ENCODE results near the gene KRT4.
"Not testable (repeated sequence)": the region's sequence is repeated elsewhere in the genome, so short reads cannot be mapped to it uniquely, and the experiment has no call there.

KRT4 gene

DNA sequence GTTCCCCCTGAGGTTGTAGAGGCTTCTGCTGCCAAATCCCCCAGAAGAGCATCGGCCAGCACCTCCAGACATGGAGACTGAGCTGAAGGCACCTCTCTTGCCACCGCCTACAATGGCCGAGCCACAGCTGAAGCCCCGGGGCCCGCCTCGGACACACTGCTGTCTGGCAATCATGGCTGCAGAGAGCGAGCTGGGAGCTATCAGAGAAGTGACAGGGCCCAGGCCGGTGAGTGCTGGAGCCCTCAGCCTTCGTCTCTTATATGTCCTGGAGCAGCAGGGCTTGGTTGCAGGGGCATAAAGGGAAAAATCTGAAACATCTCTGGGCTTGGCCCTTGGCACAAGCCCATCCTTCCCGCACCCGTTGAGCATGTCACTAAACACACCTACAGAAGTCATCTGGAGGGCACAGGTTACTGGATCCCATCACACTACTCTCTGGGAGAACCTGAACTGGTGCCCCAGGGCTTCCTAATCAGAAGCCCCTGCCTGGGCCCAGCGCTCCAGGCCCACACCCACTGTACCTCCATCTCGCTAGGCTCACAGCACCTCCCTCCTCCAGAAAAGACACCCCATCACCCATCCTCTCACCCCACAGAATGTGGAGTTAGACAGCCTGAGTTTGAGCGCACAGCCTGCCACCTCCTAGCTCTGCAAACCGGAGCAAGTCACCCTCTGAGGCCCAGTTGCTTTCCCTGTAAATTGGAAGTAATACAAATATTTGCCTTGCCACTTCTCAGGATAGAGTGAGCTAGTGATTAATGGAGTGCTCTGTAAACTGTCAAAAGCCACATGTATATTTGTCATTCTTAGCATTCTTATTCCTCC lies at the start of gene KRT4:
TSS of gene KRT4 (minus strand) at position 232 of the 825 bp plus-strand sequence. CDS start at position 174, 58 bp downstream.
- POLR2A ChIA-PET = no interaction called here
- CTCF ChIA-PET = interaction anchor here (1.4 to 1.5 kb wide), 2 partner anchors 71 to 167 kb away, joined by 3 read pairs; no protein-coding TSS in a partner anchor
- DNase-seq (ENCODE audit: extremely low spot score) = no peak
- TF ChIP-seq, protein P1, sequence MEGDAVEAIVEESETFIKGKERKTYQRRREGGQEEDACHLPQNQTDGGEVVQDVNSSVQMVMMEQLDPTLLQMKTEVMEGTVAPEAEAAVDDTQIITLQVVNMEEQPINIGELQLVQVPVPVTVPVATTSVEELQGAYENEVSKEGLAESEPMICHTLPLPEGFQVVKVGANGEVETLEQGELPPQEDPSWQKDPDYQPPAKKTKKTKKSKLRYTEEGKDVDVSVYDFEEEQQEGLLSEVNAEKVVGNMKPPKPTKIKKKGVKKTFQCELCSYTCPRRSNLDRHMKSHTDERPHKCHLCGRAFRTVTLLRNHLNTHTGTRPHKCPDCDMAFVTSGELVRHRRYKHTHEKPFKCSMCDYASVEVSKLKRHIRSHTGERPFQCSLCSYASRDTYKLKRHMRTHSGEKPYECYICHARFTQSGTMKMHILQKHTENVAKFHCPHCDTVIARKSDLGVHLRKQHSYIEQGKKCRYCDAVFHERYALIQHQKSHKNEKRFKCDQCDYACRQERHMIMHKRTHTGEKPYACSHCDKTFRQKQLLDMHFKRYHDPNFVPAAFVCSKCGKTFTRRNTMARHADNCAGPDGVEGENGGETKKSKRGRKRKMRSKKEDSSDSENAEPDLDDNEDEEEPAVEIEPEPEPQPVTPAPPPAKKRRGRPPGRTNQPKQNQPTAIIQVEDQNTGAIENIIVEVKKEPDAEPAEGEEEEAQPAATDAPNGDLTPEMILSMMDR (IDR thresholded peaks at IDR 0.05; ENCODE audit: control extremely low read depth, extremely low read depth, low read depth, missing control alignments) = no peak

DNA sequence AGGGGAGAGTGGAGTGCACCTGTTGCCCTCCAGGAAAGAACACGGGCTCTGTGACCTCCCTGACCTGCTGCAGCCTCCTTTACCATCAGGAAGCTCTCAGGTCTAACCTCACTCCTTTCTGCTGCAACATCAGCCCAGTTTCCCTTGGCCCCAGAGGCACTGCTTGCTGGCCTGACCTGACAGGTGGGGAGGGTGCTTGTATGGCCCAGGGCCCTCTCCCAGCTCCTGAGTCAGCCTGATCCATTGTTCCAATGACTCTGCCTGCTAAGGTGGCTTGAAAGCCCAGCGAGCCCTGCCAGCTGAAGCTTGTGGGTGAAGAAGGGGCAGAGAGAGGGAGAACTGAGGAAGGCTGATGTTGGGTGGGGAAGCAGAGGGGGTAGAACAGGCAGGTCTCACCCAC lies 48.1 kb upstream of the KRT4 start:
- ChIA-PET CTCF (interaction anchor here (1.0 to 2.0 kb wide), 3 partner anchors 9 to 23 kb away, joined by 4 to 7 read pairs (median 7); no protein-coding TSS in a partner anchor), POLR2A (no interaction called here)
- DNase-seq (ENCODE audit: extremely low spot score) = no peak
- TF ChIP-seq, protein P1 (IDR thresholded peaks at IDR 0.05; ENCODE audit: control extremely low read depth, extremely low read depth, low read depth, missing control alignments) = no peak

DNA sequence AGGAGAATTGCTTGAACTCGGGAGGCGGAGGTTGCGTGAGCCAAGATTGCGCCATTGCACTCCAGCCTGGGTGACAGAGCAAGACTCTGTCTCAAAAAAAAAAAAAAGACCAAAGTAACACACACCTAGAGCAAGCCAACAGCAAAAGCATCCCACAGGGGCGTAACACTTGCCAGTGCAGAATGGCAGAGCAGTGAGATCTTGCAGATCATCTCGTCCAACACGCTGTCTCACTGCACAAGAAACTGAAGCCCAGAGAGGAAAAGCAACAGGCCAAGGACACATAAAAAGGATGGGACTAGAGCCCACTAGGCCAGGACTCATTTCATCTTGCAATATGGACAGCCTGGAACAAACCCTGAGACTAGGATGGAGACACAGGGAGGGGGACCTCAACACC lies 47.6 kb upstream of the KRT4 start:
- TF ChIP-seq, protein P1 (IDR thresholded peaks at IDR 0.05; ENCODE audit: control extremely low read depth, extremely low read depth, low read depth, missing control alignments) = no peak
- CTCF ChIA-PET = interaction anchor here (1.0 to 2.0 kb wide), 3 partner anchors 9 to 23 kb away, joined by 4 to 7 read pairs (median 7); no protein-coding TSS in a partner anchor
- POLR2A ChIA-PET = no interaction called here
- no peak for DNase-seq (ENCODE audit: extremely low spot score)

DNA sequence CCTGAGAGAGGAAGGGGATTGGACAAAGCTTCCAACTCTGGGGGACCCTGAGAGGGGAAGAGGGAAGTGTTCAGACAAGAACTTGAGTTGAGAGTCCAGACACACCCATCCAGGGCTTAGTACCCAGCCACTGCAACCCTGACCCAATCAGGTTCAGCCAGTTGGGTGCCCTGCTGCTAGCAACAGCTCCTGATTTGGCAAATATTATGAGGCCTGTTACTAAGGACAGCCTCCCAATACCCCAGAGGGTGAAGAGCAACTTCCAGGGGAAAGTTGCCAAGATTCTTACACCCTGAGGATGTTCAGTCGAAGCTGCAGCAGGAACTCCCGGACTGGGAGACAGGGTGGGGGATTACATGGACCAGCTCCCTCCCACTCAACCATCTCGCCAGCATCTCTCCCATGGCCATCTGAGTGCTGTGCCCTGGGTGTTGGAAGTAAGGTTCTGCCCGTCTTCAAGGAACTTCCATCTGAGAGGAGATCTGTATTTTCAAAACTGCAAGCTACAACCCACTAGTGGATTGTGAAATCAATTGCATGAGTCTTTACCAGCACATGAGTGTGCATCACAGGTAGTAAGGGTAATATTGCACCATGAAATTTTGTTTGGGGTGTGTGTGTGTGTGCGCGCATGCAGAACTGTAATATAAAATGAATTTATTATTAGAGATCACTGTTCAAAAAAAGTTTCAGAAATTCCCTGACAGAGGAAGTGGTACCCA lies 46.3 kb upstream of the KRT4 start:
- DNase-seq (ENCODE audit: extremely low spot score) = no peak
- TF ChIP-seq, protein P1 (IDR thresholded peaks at IDR 0.05; ENCODE audit: control extremely low read depth, extremely low read depth, low read depth, missing control alignments) = no peak
- POLR2A ChIA-PET = no interaction called here
- CTCF ChIA-PET = interaction anchor here (0.8 to 2.0 kb wide), 3 partner anchors 10 to 25 kb away, joined by 3 to 7 read pairs (median 6); no protein-coding TSS in a partner anchor

DNA sequence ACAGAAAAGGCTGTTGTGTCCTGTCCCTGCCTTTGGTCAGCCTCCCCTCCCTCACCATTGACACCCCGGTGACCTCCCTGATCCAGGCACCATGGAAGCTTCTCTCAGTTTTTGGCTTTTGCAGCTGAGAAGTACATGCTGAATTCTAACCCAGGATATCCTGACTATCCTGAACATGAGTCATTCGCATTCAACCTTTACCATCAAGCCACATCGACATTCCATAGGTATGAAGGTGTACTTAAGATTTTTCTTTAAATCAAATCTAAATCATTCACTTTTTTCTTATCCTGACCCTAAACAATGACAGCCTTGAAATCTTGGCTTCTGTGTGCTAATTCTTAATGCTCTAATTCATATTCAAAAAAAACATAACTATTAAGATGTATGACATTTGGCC lies 43.6 kb upstream of the KRT4 start:
- TF ChIP-seq, protein P1 (IDR thresholded peaks at IDR 0.05; ENCODE audit: control extremely low read depth, extremely low read depth, low read depth, missing control alignments) = no peak
- no peak for DNase-seq (ENCODE audit: extremely low spot score)
- ChIA-PET POLR2A (no interaction called here), CTCF (interaction anchor here (1.7 kb wide), 1 partner anchor 8 kb away, joined by 5 read pairs; no protein-coding TSS in a partner anchor)

DNA sequence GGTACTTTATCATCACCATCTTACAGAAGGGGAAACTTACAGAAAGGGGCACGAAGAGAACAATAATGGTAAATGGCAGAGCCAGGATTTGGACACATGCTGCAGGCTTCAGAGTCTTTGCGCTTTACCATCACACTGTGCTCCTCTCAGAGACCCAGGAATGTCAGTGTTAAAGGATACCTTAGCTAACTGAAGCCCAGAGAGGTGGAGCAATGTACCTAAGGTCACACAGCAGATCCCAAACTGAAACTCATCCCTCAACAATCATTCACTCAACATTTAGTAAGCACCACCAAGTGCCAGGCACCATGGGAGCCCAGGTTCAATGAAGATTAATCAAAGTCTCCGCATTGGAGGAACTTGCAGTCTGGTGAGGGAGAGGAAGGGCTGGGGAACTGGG lies 42.9 kb upstream of the KRT4 start:
- ChIA-PET POLR2A (no interaction called here), CTCF (interaction anchor here (1.7 kb wide), 1 partner anchor 9 kb away, joined by 5 read pairs; no protein-coding TSS in a partner anchor)
- TF ChIP-seq, protein P1 (IDR thresholded peaks at IDR 0.05; ENCODE audit: control extremely low read depth, extremely low read depth, low read depth, missing control alignments) = no peak
- no peak for DNase-seq (ENCODE audit: extremely low spot score)

DNA sequence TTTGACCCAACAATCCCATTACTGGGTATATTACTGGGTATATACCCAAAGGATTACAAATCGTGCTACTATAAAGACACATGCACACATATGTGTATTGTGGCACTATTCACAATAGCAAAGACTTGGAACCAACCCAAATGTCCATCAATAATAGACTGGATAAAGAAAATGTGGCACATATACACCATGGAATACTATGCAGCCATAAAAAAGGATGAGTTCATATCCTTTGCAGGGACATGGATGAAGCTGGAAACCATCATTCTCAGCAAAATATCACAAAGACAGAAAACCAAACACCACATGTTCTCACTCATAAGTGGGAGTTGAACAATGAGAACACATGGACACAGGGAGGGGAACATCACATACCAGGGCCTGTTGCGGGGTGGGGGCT lies 42.2 kb upstream of the KRT4 start:
- DNase-seq (ENCODE audit: extremely low spot score); POLR2A ChIA-PET: not testable (repeated sequence)
- CTCF ChIA-PET = interaction anchor here (1.7 kb wide), 1 partner anchor 10 kb away, joined by 5 read pairs; no protein-coding TSS in a partner anchor
